Heart right ventricle (tissue), 16 donors: ENCODE data around the gene GABRG1. TPM values are rescaled to one million over a fixed set of nuclear protein-coding genes. Genes with fewer than 3 reads are reported as not detected.

ENCODE experiments used
- ATAC-seq, 8 donors: fragments of 200-7000 bp; cut with Tn5 transposase; one replicate each; pipeline ENCODE4 v1.9.1; 2020; ENCODE audit warnings: mild to moderate bottlenecking in 8 of 8, moderate library complexity in 8 of 8, moderate number of reproducible peaks in 1 of 8
- DNase-seq, 2 donors: peaks; one replicate each; pipeline ENCODE4 v3.0.0-alpha.2; 2020
- H3K27ac ChIP-seq, 10 donors: fragments of 200-600 bp; sonication (generic) in 2 of 10; one replicate each; pipeline versions ENCODE4 v1.5.0 to v1.8.0; 2020 to 2022; ENCODE audit warnings: mild to moderate bottlenecking in 3 of 10
- H3K27me3 ChIP-seq, 7 donors: fragments of 200-600 bp; one replicate each; pipeline ENCODE4 v1.8.0; 2021 to 2022; ENCODE audit warnings: mild to moderate bottlenecking in 2 of 7
- H3K36me3 ChIP-seq, 9 donors: fragments of 200-600 bp; sonication (generic) in 1 of 9; one replicate each; pipeline versions ENCODE4 v1.5.0 to v1.8.0; 2020 to 2022; ENCODE audit warnings: mild to moderate bottlenecking in 2 of 9
- H3K4me1 ChIP-seq, 9 donors: fragments of 200-600 bp; sonication (generic) in 1 of 9; one replicate each; pipeline versions ENCODE4 v1.5.0 to v1.8.0; 2020 to 2022; ENCODE audit warnings: mild to moderate bottlenecking in 4 of 9
- H3K4me3 ChIP-seq, 10 donors: fragments of 200-600 bp; sonication (generic) in 2 of 10; one replicate each; pipeline versions ENCODE4 v1.5.0 to v1.8.0; 2020 to 2022; ENCODE audit warnings: mild to moderate bottlenecking in 7 of 10, moderate library complexity in 2 of 10
- H3K9me3 ChIP-seq, 11 donors: fragments of 200-600 bp in 10 of 11; sonication (generic) in 2 of 11; one replicate each; pipeline versions ENCODE4 v1.5.0 to v1.8.0; 2013 to 2022; ENCODE audit warnings: mild to moderate bottlenecking in 2 of 11, control low read depth in 1 of 11, moderate library complexity in 1 of 11
- WGBS, 2 donors: extraction: QIAGEN DNeasy Blood & Tissue Kit; methylation state at CpG; one replicate each; pipeline ENCODE4 v1.1.7; 2013; ENCODE audit warnings: inconsistent platforms in 1 of 2; 5-methylcytosine and 5-hydroxymethylcytosine counted together
- intact Hi-C, 10 donors: fragments of 100-400 bp; cut with DNase I; formaldehyde crosslinking; loops; one replicate each; pipeline versions ENCODE4 v1.11.1 to v1.14.2; 2022
- polyA plus RNA-seq, 2 donors: library from polyadenylated mRNA; stranded (reverse); fragments of 200-250 nt; gene quantifications; one replicate each; pipeline ENCODE4 v1.2.3, GENCODE V29; 2013
- total RNA-seq, 10 donors: library from RNA; stranded (reverse); fragmentation: NEBNext Ultra II Directional in 3 of 10; extraction: Animal tissue kit (Norgen Biotek cat#: 25700) in 3 of 10; gene quantifications; one replicate each; pipeline versions ENCODE4 v1.2.1 to v1.2.4, GENCODE V29; 2021 to 2023
- TF ChIP-seq, protein P1 (sequence below), 9 donors: fragments of 200-600 bp; sonication (generic) in 2 of 9; IDR thresholded peaks; one replicate each; pipeline versions ENCODE4 v1.5.0 to v1.8.0; 2021 to 2022; ENCODE audit warnings: antibody characterized with exemption in 9 of 9, mild to moderate bottlenecking in 5 of 9, moderate library complexity in 1 of 9
- donor health status: Arrhythmogenic right ventricular cardiomyopathy.
- donor health status: ischemic (EF 13 %, LVEDD 7.1; RV severe dilation, severe dysfunction).
- donor health status: healthy with polysubstance abuse.
- donor health status: DM: no; HTN: yes; CAD: no.
- donor health status: DM: no; HTN: no; CAD: no.
- donor health status: ischemic (EF 25% LVEDD 6.9; RV normal size, moderate dysfunction).
- donor health status: ischemic (EF 25% LVEDD 5.7; RV mildly dilated, moderate dysfunction).
- donor health status: healthy.
- donor health status: DM: yes; HTN: yes; CAD: no.
- donor health status: Ischemic cardiomyopathy.
- donor health status: ischemic (EF 35%, LVEDD 5.7; RV mildly dilated, moderate dysfunction).
- donor health status: nonischemic (EF 11% LVEDD 7.7; RV severe dilation, severe dysfunction).
- donor health status: DM: yes; HTN: yes; CAD: no.
- donor health status: PGD.
- donor health status: ischemic (EF 29% LVEDD 5.4; RV normal size, mild dysfunction).
- donor health status: nonischemic (EF 23%, LVEDD 6.1; RV moderate dilation, normal function).

The GABRG1 gene
- total and polyA plus RNA-seq, 12 donors: not detected

DNA sequence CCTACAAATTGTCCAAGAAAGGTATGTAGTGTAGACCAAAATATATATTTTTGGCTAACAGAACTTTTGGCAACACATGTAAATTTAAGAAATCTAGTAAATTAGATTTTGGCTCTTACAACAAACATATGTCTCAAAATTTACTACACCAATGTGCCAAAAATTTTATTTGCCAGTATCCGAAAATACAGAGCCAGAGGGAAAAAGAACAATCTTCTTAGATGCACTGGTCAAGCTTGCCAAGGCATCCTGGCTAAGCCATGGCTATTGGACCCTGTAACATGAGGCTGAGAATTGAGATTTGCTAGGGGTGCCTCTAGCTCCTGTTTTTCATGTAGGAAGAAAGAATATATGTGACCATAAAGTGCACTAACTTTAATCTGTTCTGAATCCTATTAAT lies 91.8 kb downstream of the GABRG1 start:
- Histone ChIP-seq H3K4me1 (no peaks in the 10 kb centered on the region), H3K27ac (no peak overlapping the region), H3K4me3 (no peak overlapping the region), H3K36me3 (no peaks in the 10 kb centered on the region), H3K9me3 (peaks cover 0 to 30% (median 5%) of the 10 kb centered on the region in 11 donors), H3K27me3 (no peaks in the 10 kb centered on the region)
- TF ChIP-seq, protein P1, sequence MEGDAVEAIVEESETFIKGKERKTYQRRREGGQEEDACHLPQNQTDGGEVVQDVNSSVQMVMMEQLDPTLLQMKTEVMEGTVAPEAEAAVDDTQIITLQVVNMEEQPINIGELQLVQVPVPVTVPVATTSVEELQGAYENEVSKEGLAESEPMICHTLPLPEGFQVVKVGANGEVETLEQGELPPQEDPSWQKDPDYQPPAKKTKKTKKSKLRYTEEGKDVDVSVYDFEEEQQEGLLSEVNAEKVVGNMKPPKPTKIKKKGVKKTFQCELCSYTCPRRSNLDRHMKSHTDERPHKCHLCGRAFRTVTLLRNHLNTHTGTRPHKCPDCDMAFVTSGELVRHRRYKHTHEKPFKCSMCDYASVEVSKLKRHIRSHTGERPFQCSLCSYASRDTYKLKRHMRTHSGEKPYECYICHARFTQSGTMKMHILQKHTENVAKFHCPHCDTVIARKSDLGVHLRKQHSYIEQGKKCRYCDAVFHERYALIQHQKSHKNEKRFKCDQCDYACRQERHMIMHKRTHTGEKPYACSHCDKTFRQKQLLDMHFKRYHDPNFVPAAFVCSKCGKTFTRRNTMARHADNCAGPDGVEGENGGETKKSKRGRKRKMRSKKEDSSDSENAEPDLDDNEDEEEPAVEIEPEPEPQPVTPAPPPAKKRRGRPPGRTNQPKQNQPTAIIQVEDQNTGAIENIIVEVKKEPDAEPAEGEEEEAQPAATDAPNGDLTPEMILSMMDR (IDR thresholded peaks at IDR 0.05): no peak
- WGBS, 2 donors: 65 to 72% methylated on average over 1 of the region's 1 CpG
- intact Hi-C loops: loop anchor here in 1 of 10 donors (10.0 kb wide), 1 partner anchor 1563 kb away; no protein-coding TSS in a partner anchor
- no peak for DNase-seq
- ATAC-seq: no peak

DNA sequence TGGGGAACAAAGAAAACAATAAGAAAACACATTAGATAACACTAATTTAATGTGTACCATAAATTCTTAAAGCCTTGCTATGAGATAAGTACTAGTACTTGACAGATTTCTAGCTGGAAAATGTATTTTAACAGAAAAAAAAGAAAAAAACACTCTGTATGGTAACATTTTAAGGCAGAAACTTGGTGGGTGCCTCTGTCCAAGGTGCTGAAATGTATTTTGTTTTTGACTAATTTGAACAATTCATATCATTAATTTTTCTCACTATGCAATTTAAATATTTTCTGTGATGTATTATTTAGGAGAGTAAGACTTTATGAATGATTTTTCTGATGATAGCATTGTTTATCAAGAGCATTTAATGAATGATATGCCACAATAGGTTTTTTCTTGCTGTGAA lies 107.5 kb downstream of the GABRG1 start:
- H3K4me3 ChIP-seq: no peak overlapping the region
- intact Hi-C loops: no loop called here
- no peak overlapping the region for H3K27ac ChIP-seq
- TF ChIP-seq, protein P1 (IDR thresholded peaks at IDR 0.05): no peak
- no peaks in the 10 kb centered on the region for H3K27me3 ChIP-seq
- ATAC-seq (no peak), DNase-seq (no peak)
- no peaks in the 10 kb centered on the region for H3K9me3 ChIP-seq
- H3K36me3 ChIP-seq: no peaks in the 10 kb centered on the region
- H3K4me1 ChIP-seq: no peaks in the 10 kb centered on the region

DNA sequence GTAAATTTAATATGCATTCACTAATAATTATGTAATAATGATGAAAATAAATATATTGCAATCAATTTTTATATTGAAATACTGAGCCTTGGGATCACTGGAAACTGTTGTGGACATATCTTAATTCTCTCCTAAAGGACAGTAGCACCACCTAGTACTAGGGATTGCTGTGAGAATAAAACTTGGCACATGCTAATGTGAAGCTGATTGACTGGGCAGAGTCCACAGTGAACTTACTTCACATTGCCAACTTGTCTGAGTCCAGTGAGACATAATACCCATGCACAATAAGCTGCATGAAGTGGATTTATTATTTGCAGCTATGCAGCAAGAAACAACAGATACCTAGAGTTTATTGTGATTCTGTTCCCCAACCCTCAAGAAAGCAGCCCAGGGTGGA lies 131.1 kb downstream of the GABRG1 start:
- Histone ChIP-seq H3K36me3 (no peaks in the 10 kb centered on the region), H3K27me3 (no peaks in the 10 kb centered on the region), H3K27ac (no peak overlapping the region), H3K4me3 (no peak overlapping the region), H3K4me1 (no peaks in the 10 kb centered on the region), H3K9me3 (peaks cover 0 to 11% (median 0%) of the 10 kb centered on the region in 11 donors)
- DNase-seq (no peak), ATAC-seq (no peak)
- intact Hi-C loops: no loop called here
- TF ChIP-seq, protein P1 (IDR thresholded peaks at IDR 0.05): no peak

DNA sequence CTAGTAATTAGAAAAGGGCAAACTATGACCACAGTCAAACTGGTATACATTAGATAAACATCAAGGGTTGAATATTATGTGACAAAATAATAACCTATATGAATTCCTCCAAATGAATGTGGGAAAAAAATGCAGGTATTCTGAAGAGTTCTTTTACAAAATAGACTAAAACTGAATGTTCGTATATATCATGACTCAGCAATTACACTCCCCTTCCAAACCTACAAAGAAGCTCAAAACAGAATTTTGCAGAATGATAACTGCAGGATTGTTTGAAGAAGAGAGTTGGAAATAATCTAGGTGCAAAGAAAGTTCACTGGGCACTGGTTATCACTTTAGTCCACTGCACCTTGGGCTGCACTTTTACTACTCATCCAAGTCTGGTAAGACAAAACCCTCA lies 134.1 kb downstream of the GABRG1 start:
- no peaks in the 10 kb centered on the region for H3K36me3 ChIP-seq

More for the DNA sequence above, 134.1 kb downstream of the GABRG1 start:
- no peak overlapping the region for H3K27ac ChIP-seq
- H3K27me3 ChIP-seq: no peaks in the 10 kb centered on the region
- H3K9me3 ChIP-seq: peaks cover 0 to 13% (median 0%) of the 10 kb centered on the region in 11 donors
- 74 to 81% methylated on average over 1 of the region's 1 CpG for WGBS, 2 donors
- DNase-seq (no peak), ATAC-seq (no peak)
- intact Hi-C loops: no loop called here
- H3K4me1 ChIP-seq: no peaks in the 10 kb centered on the region
- H3K4me3 ChIP-seq: no peak overlapping the region
- TF ChIP-seq, protein P1 (IDR thresholded peaks at IDR 0.05): no peak
